CD4-positive, alpha-beta T cell treated with Interleukin-4 for 1 hour (primary cell): Measurements from ENCODE around the gene CELSR3.

ENCODE experiments used
- DNase-seq, 2 donors: peaks; one replicate each; pipeline ENCODE4 v3.0.0-alpha.2; 2020 to 2022

CELSR3 gene

GRCh38 chr3:48631516-48632448, 30.9 kb downstream of the CELSR3 start:
- no peak for DNase-seq

DNA sequence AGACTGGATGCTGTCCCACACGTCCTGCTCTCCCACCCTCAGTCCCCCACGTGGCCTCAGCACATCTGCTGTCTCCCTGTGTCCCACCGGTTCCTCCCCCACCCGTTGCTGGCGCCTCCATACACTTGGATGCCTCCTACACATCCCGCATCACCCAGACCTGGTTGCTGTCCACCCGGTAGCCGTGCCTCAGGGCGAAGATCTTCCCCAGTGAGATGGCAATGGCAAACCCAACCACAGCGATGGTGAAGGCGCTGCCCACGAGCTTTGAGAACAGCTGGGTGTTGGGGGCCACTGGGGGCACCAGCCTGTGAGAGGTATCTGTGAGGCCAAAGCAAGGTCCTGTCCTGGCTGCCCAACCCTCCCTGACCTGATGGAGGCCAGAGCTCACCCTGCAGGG, 31.9 kb downstream of the CELSR3 start:
- DNase-seq, result no peak

DNA sequence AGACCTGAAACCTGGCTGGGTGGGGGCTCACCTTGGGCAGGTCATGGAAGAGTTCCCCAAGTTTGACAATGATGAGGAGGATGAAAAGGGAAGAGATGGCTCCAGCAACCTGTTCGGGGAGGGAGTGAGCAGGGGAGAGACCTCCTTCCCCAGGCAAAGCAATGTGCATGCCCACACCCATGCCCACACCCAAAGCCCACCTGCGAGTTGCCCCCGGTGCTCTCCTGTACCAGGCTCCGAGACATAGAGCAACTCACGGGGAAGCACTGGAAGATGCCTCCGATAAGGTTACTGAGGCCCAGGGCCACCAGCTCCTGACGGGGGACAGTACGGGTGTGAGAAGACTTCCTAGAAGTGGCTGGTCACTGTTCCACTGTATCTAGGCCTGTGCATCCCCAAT, 32.3 kb downstream of the CELSR3 start:
- DNase-seq, result no peak

DNA sequence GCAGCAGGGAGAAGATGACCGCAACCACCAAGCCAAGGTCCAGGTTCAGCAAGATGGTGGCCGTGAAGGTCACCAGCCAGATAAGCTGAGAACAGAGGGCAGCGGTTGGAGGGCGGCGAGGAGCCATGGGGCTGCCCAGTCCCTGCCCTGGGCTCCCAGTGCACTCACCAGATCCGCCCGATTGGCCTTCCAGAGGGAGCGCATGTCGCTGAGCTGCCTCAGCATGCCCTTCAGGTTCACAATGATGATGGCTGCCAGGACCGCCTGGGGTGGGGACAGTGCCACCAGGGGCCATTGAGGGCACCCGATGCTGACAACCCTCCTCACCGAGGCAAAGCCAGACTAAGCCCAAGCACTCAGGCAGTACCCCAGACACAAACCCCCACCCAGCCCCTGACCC, 32.8 kb downstream of the CELSR3 start:
- DNase-seq, result no peak

DNA sequence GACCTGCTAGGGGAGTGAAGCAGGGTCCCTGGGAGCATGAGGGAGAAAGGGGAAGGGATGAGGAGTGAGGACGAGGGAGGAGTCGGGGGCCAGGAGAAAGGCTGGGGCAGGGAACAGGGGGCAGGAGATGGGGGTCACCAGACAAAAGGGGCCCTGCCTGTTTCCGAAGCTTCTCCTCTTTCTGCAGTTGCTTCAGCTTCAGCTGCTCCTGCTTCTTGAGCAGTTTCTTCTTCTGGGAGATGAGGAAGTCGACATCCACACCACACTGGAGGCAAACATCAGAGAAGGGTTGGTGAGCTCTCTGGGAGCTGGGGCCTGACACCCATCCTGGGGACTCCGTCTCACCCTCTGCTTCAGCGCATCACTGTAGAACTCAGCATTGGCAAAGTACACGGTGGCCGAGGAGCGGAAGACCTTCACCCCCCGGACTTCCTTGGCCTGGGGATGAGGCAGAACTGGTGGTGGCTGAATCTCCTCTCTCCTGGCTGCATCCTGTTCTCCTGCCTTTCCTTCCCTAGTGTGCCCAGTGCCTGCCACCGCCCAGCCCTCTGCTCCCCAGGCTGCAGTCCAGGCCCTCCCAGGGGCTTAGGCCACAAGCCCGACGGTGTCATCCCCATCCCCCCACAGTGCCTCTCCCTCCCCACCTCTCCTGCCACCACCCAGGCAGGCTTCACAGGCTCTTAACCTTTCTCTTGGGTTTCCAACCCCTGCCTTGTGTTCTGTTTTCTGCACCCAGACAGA, 34.2 kb downstream of the CELSR3 start:
- DNase-seq, result no peak

DNA sequence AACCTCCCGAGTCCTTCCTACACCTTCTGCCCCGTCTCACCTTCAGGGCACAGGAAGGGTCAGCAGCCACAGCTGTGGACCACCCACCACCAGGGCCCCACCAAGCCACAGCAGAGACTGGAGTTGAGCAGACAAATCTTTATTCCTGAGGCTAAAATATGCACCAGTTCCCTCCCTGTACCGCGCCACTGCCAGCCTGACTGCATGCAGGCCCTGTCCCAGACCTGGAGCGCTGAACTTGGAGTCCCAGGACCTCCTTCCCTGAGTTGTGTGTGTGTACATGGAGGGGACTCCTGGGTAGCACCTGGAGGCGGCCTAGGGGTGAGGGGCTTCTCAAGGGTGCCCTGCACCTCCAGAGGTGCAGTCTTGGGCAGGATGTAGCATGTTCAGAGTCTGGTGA, 37.1 kb downstream of the CELSR3 start:
- no peak for DNase-seq

DNA sequence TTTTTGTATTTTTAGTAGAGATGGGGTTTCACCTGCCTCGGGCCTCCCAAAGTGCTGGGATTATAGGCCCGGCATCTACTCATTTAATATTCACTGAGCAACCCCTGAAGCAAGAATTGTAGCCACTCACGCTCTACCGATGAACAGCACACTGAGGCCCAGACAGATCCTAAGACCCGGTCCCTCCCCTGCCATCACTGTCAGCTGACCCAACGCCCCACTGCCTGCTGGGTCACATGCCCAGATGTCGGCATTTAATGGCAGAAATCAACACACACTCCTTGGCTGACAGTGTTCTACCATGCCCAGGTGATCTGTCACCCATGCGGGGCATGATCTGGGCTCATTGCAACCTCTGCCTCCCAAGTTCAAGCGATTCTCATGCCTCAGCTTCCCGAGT, 37.9 kb downstream of the CELSR3 start:
- no peak for DNase-seq

DNA sequence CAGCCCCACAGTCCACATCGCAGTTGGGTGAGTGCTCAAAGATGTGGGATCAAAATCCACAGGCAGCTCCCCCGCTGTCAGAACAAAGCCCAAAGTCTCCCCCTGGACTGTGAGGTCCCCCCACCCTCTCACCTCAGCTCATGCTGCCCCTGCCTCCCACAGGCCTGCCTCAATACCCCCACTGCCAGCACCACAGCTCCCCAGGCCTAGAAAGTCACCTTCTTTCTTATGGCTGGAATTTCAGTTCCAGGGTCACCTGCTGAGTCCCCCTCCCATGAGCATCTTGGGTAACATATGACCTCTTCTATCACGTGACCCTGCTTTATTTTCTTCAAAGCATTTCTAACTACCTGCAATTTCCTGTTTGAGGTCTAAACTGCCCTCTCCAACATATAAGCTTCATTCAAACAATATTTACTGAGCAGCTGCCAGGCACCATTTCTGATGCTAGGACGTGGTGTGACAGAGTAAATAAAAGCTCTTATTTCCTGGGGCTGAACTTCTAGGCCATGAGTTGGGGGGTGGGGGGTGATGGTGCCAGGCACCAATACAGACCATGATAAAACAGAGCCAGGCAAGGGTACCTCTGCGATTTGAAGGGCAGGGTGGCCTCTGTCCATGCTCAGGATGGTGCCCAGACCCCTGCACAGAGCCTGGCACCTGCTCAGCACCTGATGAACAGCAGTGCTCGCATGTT, 38.7 kb downstream of the CELSR3 start:
- no peak for DNase-seq

DNA sequence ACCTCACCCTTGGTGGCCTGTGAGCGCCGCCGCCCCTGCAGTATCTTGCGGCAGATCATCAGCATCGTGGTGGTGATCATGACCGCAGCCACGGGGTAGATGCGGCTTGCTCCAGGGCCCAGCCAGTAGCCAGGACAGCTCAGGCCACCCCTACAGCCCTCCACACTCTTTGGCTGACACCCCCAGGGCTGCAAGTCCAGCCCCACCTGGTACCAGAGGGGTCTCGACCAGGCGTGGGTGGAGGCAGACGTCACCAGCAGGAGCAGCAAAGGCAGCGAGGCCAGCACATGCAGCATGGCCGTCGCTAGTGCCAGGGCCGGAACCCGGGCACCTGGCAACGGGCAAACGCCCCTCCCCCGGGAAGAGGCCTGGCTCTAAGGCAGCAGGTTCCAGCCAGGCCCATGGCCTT, 41.2 kb downstream of the CELSR3 start, which contains the start of gene TMEM89:
Gene TMEM89, minus strand, starts transcription at position 309 of the 409 bp plus-strand sequence. Its CDS starts 13 bp downstream, at position 296.
- DNase-seq, result no peak

GRCh38 chr3:48619541-48620524, 42.9 kb downstream of the CELSR3 start:
- no peak for DNase-seq

DNA sequence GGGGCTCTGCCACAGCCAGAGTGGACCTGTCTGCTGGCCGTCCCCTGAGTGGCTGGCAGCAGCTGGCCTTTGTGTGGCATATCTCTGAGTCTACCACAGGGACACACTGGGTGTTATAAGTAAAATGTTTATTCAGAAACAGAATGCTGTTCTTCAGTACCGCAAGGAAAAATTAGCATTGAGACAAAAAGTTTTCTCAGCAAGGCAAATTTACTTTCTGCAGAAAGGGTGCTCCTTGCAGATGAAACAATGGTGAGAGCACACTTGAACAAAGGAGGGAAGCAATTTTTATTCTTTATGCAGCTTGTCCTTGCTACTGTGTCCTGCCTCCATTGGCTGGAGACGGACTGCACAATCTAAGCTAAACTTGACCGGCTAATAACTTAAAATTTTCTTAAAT, 45.1 kb downstream of the CELSR3 start:
- no peak for DNase-seq

- peak in 1 of 2 donors; percentile 22 for DNase-seq
Observed at GRCh38 chr3:48614044-48614443, 48.6 kb downstream of the CELSR3 start.

DNA sequence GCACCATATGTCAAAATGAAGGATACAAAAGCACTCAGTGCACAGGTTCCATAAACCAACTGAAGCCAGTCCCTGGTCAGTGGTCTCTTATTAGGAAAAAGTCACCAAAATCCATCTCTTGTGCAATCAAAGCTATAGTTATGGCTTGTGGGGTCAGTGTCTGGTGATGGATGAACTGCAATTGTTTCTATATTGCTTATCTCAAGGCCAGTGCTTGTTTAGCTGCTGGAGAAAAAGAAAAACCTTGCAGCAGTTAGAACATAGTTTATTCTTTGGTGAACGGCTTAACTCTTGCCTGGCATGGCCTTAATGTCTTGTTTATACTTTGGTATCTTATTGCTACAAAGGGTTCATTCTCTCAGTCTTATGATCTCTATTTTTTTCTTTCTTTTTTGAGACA, 50.4 kb downstream of the CELSR3 start:
- no peak for DNase-seq

GRCh38 chr3:48609088-48610005, 53.3 kb downstream of the CELSR3 start, which contains the start of gene UQCRC1:
TSS of gene UQCRC1 (minus strand) at chr3:48609646. CDS start at chr3:48609620, 26 bp downstream.
- peak; percentile 94 for DNase-seq

- no peak for DNase-seq
Observed at GRCh38 chr3:48607519-48607918, 55.2 kb downstream of the CELSR3 start.

- DNase-seq, result no peak
Observed at GRCh38 chr3:48601622-48601994, 61.1 kb downstream of the CELSR3 start.

DNA sequence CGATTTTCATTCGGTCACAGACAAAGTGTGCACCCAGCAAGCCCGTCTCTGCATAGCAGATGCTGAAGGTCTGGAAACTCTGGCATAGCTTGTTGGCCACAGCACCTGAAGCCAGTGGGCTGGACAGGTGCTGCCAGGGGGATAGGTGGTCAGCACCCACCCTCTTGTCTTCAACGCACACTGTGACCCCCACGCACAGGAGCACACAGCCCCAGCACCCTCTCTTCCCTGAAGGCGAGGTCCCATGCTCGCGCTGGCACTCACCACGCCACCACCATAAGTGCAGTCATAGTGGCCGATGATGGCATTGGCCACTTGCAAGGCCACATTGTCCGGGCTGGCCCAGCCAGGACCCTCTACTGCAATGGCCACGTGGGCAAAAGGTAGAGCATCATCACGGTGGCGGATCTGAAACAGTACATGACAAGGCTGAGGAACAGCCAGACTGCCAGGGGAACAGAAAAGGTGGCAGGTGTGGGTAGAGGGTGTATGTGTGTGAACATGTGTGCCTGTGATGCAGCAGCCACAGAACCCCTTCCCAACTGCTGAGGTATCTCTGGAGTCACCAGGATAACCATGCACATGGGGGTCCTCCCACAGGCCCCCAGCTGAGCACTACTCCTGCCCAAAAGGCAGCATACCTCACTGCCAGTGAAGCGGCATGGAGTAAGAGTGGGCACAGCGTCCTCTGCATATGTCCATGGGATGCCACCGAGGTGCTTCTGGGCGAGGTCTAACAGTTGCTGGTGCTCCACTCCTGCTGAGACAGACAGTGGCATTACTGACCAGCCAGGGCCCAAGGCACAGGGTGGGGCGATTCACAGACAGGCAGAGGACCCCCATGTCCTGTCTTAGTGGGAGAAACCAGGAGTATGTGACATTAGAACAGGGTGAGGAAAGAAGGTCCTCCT, 61.7 kb downstream of the CELSR3 start:
- DNase-seq, result no peak

DNA sequence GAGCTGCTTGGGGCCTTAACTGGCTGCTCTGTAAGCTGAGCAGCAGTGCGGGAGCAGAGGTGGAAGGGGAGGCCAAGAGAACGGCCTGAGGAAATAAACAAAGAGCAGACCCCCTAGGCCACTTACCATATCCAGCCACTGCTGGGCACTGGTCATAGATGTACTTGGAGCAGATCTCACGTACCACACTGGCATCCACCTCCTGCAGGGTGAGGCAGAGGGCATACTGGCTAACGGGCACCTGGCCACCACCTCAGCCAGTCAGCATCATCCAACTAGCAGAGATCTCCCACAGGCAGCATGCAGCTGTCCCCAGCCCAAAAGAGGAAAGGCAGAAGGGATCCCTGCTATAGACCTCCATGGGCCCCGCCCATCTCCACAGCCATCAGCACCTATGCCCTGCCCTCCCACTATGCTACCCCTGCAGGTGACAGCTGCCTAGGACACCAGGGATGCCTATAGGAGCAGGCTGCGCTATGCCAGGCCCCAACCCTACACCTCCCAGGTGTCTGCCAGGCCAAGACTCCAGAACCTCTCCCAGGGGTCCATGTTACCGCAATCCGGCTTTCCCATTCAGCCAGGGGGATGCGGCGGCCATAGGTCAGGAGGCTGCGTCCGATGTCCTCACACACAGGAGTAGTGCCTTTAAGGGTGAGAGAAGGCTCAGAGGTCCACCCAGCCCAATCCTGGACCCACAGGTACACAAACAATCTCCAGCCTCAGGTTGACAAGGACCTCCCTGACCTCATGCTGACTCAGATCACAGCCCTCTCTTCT, 63.0 kb downstream of the CELSR3 start:
- no peak for DNase-seq

DNA sequence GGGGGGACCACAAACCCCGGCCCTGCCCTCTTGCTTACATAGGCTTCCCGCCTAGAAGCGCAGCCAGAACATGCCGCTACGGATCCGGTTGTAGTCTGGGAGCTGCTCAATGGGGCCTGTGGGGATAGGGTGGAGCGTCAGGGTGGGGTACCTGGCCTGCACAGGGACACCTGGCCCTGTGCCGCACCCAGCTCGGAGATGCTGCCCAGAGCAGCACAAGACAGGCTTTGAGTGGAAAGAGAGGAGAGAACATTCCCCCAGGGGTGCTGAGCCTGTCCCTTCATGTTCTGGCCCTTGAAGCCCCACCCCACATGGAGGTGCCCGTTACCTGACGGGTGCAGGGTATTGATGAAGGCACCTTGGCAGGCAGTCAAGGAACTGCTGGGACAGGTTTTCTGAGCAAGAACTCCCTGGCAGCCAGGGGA, 63.6 kb downstream of the CELSR3 start:
- no peak for DNase-seq
